ENCODE data around the gene OR10A6.

OR10A6 gene

GRCh38 chr11:7931168-7931567, at the start of gene OR10A6:
TSS of gene OR10A6 (minus strand) at chr11:7931268. CDS start at chr11:7928662, 2,606 bp downstream.
- no peak within 1 kb of the TSS for H3K4me3 ChIP-seq (ENCODE audit: low read depth, low read length)
- no peak for DNase-seq (ENCODE audit: low read depth)
- TF ChIP-seq CTCF (IDR thresholded peaks at IDR 0.05; ENCODE audit: insufficient read depth, low read depth, low read length, missing control alignments) = no peak

GRCh38 chr11:7977232-7977917, 46.3 kb upstream of the OR10A6 start:
- TF ChIP-seq CTCF (IDR thresholded peaks at IDR 0.05; ENCODE audit: insufficient read depth, low read depth, low read length, missing control alignments) = no peak
- no peak for DNase-seq (ENCODE audit: low read depth)

GRCh38 chr11:7974668-7975067, 43.6 kb upstream of the OR10A6 start:
- no peak overlapping the region for H3K4me3 ChIP-seq (ENCODE audit: low read depth, low read length)
- no peak for DNase-seq (ENCODE audit: low read depth)
- no peak for TF ChIP-seq CTCF (IDR thresholded peaks at IDR 0.05; ENCODE audit: insufficient read depth, low read depth, low read length, missing control alignments)

More at GRCh38 chr11:7977232-7977917, 46.3 kb upstream of the OR10A6 start:
- H3K4me3 ChIP-seq (ENCODE audit: low read depth, low read length) = no peak overlapping the region

GRCh38 chr11:7973011-7973410, 41.9 kb upstream of the OR10A6 start:
- no peak overlapping the region for H3K4me3 ChIP-seq (ENCODE audit: low read depth, low read length)
- TF ChIP-seq CTCF (IDR thresholded peaks at IDR 0.05; ENCODE audit: insufficient read depth, low read depth, low read length, missing control alignments) = no peak
- DNase-seq (ENCODE audit: low read depth) = no peak

GRCh38 chr11:7971846-7972245, 40.8 kb upstream of the OR10A6 start:
- DNase-seq (ENCODE audit: low read depth) = no peak
- H3K4me3 ChIP-seq (ENCODE audit: low read depth, low read length) = no peak overlapping the region
- no peak for TF ChIP-seq CTCF (IDR thresholded peaks at IDR 0.05; ENCODE audit: insufficient read depth, low read depth, low read length, missing control alignments)

- no peak for DNase-seq (ENCODE audit: low read depth)
- no peak overlapping the region for H3K4me3 ChIP-seq (ENCODE audit: low read depth, low read length)
- no peak for TF ChIP-seq CTCF (IDR thresholded peaks at IDR 0.05; ENCODE audit: insufficient read depth, low read depth, low read length, missing control alignments)
These were observed 38.9 kb upstream of the OR10A6 start for GRCh38 chr11:7969756-7970646.

All from GM12865 (cell line).